Measurements from ENCODE around the gene SNAP91.

DNA sequence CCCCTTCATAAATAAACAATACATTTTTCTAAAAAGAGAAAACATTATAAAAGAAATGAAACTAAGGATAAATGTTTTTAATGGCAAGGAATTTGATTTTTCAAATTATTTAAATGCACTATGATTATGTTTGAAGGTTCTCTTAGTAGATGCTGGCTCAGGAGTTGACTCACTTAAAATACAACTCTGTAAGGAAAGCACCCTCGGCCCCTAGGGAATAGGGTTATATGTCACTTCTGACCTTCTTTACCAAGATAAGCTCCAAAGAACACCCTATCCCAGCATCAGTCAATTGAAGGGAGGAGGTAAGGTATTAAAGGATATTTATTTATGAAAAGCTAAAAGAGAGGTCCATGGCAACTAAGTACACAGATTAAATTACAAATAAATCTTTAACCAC lies 6.8 kb downstream of the SNAP91 start:
- TF ChIP-seq WHSC1 (IDR thresholded peaks at IDR 0.05; ENCODE audit: low read length) (no peak), SMARCC2 (IDR thresholded peaks at IDR 0.05; ENCODE audit: low read depth) (no peak), TCFL5 (CRISPR knock-in tag; conservative IDR thresholded peaks at IDR 0.05) (no peak), RAD21 (CRISPR knock-in tag; conservative IDR thresholded peaks at IDR 0.05 in 1 of 2, IDR thresholded peaks at IDR 0.05 in 1 of 2) (no peak), TAF1 (IDR thresholded peaks at IDR 0.05; ENCODE audit: control insufficient read depth, extremely low read depth, insufficient read depth, low read length, severe bottlenecking) (no peak), C11orf30 (IDR thresholded peaks at IDR 0.05; ENCODE audit: low read depth) (no peak), CREB1 (IDR thresholded peaks at IDR 0.05) (no peak), CREB1 (CRISPR knock-in tag; IDR thresholded peaks at IDR 0.05) (no peak), ZNF140 (CRISPR knock-in tag; IDR thresholded peaks at IDR 0.05) (no peak), POLR2AphosphoS5 (IDR thresholded peaks at IDR 0.05; ENCODE audit: control insufficient read depth, insufficient read depth, low read depth, low read length) (no peak), SAFB (IDR thresholded peaks at IDR 0.05; ENCODE audit: borderline replicate concordance, low read depth, low read length) (no peak), ZNF124 (CRISPR knock-in tag; IDR thresholded peaks at IDR 0.05) (no peak), CBFA2T2 (conservative IDR thresholded peaks at IDR 0.05) (no peak)
- TF ChIP-seq, protein P1, sequence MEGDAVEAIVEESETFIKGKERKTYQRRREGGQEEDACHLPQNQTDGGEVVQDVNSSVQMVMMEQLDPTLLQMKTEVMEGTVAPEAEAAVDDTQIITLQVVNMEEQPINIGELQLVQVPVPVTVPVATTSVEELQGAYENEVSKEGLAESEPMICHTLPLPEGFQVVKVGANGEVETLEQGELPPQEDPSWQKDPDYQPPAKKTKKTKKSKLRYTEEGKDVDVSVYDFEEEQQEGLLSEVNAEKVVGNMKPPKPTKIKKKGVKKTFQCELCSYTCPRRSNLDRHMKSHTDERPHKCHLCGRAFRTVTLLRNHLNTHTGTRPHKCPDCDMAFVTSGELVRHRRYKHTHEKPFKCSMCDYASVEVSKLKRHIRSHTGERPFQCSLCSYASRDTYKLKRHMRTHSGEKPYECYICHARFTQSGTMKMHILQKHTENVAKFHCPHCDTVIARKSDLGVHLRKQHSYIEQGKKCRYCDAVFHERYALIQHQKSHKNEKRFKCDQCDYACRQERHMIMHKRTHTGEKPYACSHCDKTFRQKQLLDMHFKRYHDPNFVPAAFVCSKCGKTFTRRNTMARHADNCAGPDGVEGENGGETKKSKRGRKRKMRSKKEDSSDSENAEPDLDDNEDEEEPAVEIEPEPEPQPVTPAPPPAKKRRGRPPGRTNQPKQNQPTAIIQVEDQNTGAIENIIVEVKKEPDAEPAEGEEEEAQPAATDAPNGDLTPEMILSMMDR (IDR thresholded peaks at IDR 0.05 in 2 of 3, conservative IDR thresholded peaks at IDR 0.05 in 1 of 3; ENCODE audit: insufficient read depth in 2 of 3, low read depth in 1 of 3, low read length in 3 of 3): no peak
- TF ChIP-seq, protein P2, sequence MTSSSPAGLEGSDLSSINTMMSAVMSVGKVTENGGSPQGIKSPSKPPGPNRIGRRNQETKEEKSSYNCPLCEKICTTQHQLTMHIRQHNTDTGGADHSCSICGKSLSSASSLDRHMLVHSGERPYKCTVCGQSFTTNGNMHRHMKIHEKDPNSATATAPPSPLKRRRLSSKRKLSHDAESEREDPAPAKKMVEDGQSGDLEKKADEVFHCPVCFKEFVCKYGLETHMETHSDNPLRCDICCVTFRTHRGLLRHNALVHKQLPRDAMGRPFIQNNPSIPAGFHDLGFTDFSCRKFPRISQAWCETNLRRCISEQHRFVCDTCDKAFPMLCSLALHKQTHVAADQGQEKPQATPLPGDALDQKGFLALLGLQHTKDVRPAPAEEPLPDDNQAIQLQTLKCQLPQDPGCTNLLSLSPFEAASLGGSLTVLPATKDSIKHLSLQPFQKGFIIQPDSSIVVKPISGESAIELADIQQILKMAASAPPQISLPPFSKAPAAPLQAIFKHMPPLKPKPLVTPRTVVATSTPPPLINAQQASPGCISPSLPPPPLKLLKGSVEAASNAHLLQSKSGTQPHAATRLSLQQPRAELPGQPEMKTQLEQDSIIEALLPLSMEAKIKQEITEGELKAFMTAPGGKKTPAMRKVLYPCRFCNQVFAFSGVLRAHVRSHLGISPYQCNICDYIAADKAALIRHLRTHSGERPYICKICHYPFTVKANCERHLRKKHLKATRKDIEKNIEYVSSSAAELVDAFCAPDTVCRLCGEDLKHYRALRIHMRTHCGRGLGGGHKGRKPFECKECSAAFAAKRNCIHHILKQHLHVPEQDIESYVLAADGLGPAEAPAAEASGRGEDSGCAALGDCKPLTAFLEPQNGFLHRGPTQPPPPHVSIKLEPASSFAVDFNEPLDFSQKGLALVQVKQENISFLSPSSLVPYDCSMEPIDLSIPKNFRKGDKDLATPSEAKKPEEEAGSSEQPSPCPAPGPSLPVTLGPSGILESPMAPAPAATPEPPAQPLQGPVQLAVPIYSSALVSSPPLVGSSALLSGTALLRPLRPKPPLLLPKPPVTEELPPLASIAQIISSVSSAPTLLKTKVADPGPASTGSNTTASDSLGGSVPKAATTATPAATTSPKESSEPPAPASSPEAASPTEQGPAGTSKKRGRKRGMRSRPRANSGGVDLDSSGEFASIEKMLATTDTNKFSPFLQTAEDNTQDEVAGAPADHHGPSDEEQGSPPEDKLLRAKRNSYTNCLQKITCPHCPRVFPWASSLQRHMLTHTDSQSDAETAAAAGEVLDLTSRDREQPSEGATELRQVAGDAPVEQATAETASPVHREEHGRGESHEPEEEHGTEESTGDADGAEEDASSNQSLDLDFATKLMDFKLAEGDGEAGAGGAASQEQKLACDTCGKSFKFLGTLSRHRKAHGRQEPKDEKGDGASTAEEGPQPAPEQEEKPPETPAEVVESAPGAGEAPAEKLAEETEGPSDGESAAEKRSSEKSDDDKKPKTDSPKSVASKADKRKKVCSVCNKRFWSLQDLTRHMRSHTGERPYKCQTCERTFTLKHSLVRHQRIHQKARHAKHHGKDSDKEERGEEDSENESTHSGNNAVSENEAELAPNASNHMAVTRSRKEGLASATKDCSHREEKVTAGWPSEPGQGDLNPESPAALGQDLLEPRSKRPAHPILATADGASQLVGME (CRISPR knock-in tag; IDR thresholded peaks at IDR 0.05): no peak

Data from K562 (cell line).